ENCODE data around the gene ERMARD.

DNA sequence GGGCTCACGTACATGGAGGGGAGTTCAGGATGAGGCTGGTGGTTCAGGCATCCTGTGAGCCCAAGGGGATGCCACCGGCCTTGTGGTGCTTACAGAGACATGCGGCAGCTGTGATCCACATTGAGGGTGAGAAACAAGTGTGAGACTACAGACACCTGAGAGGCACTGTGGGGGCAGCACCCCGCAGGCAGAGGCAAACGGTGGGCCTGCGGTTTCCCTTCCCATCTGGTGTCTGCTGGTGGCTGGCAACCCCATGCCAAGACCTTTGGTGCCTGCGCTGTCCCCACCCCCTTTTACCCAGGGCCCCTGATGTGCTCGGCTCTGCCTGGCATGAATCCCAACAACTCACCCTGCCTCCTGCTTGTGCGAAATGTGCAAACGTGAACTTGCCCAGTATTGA is 42.0 kb downstream of the ERMARD start:
- TF ChIP-seq CTCF (IDR thresholded peaks at IDR 0.05; ENCODE audit: low read depth, low read length) = no peak
- TF ChIP-seq EZH2phosphoT487 (IDR thresholded peaks at IDR 0.05; ENCODE audit: low read depth) = no peak

All from OCI-LY3 (cell line).